SU-DHL-6 (cell line): ENCODE results near the gene PDF.
A peak's percentile ranks its signal among the peaks of the same experiment; 100 is the strongest.

ENCODE experiments used
- H2AFZ ChIP-seq: fragments of 200-600 bp; sonication (generic); 2 replicates; pipeline ENCODE4 v1.6.1; 2014; ENCODE audit warnings: low read depth, mild to moderate bottlenecking, moderate library complexity, mixed read lengths, antibody characterized with exemption, low read length; ENCODE audit not compliant: severe bottlenecking
- H3F3A ChIP-seq: fragments of 200-600 bp; shearing (Covaris generic); 2 replicates; pipeline ENCODE4 v1.6.0; 2016; ENCODE audit warnings: antibody characterized with exemption, mild to moderate bottlenecking; ENCODE audit not compliant: insufficient read depth
- H3K27ac ChIP-seq: fragments of 200-600 bp; sonication (generic); 2 replicates; pipeline ENCODE4 v1.5.1; 2016; ENCODE audit warnings: low read depth, mild to moderate bottlenecking, low read length, moderate library complexity, mixed read lengths
- H3K27me3 ChIP-seq: fragments of 200-600 bp; sonication (generic), shearing (Covaris generic); 2 replicates; pipeline ENCODE4 v1.6.0; 2014; ENCODE audit warnings: mild to moderate bottlenecking, low read length
- H3K36me3 ChIP-seq: fragments of 200-600 bp; sonication (generic); 2 replicates; pipeline ENCODE4 v1.6.1; 2014; ENCODE audit warnings: mild to moderate bottlenecking, low read length, mixed read lengths
- H3K4me2 ChIP-seq: fragments of 300-600, 200-600 bp; shearing (Covaris generic), sonication (generic); 2 replicates; pipeline ENCODE4 v1.6.0; 2014; ENCODE audit warnings: low read length, low read depth, mild to moderate bottlenecking; ENCODE audit not compliant: poor library complexity, severe bottlenecking
- H3K4me3 ChIP-seq: fragments of 200-600 bp; sonication (generic); 2 replicates; pipeline ENCODE4 v1.5.1; 2014; ENCODE audit warnings: antibody characterized with exemption, low read length, mild to moderate bottlenecking, mixed read lengths; ENCODE audit not compliant: insufficient read depth, poor library complexity, severe bottlenecking
- H3K79me2 ChIP-seq: fragments of 200-600 bp; sonication (generic); 2 replicates; pipeline ENCODE4 v1.6.1; 2014; ENCODE audit warnings: mild to moderate bottlenecking, low read length, moderate library complexity; ENCODE audit not compliant: insufficient read depth
- H3K9ac ChIP-seq: fragments of 200-600 bp; sonication (generic); 2 replicates; pipeline ENCODE4 v1.7.0; 2014; ENCODE audit warnings: mild to moderate bottlenecking, low read length
- H3K9me2 ChIP-seq: fragments of 200-600 bp; sonication (generic); replicated peaks from 2 replicates; pipeline ENCODE4 v1.6.1; 2014; ENCODE audit warnings: low read length; ENCODE audit not compliant: insufficient read depth
- H3K9me3 ChIP-seq: fragments of 200-600 bp; sonication (generic); 2 replicates; pipeline ENCODE4 v1.6.1; 2014; ENCODE audit warnings: low read length, mixed read lengths; ENCODE audit not compliant: insufficient read depth
- H4K20me1 ChIP-seq: fragments of 200-600 bp; sonication (generic); 2 replicates; pipeline ENCODE4 v1.6.1; 2014; ENCODE audit warnings: low read depth, mild to moderate bottlenecking, antibody characterized with exemption, low read length, moderate library complexity, mixed read lengths
- EZH2phosphoT487 ChIP-seq: fragments of 200-600 bp; sonication (generic), shearing (Covaris generic); conservative IDR thresholded peaks from 2 replicates; pipeline ENCODE4 v1.6.1; 2018; ENCODE audit warnings: mild to moderate bottlenecking, antibody characterized with exemption, low read length, moderate library complexity, mixed read lengths
- TF ChIP-seq, protein P1 (sequence below): fragments of 200-600 bp; sonication (generic); IDR thresholded peaks from one replicate; pipeline ENCODE4 v1.5.1; 2017; ENCODE audit warnings: antibody characterized with exemption, mild to moderate bottlenecking, low read length, moderate library complexity; ENCODE audit not compliant: insufficient read depth, poor library complexity, severe bottlenecking

Gene PDF

DNA sequence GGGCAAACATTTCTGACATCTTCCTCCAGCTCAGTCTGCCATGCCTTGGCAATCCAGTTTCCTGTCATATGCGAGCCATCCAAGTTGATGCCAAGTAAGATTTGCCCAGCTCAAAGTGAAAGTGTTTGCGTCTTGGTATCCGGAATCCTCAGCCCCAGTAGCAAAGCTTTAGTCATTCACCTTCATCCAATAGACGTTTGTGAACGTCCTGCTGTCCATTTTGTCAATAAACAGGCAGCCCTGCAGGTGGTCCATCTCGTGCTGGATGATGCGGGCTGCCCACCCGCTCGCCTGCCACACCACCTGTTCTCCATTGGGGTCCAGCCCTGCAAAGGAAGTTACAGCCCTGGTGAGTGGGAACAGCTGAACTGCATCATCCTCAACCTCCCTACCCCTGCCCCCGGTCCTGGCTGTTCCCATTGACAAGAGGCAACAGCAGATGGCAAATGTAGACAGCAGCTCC, 1.5 kb downstream of the PDF start:
- H3K9me3 ChIP-seq = no peaks in the 10 kb centered on the region
- peaks cover 14% of the 10 kb centered on the region for H3F3A ChIP-seq
- no peaks in the 10 kb centered on the region for H3K27me3 ChIP-seq
- H3K4me3 ChIP-seq = peak overlapping the region; percentile 66
- no peak for TF ChIP-seq EZH2phosphoT487
- TF ChIP-seq, protein P1, sequence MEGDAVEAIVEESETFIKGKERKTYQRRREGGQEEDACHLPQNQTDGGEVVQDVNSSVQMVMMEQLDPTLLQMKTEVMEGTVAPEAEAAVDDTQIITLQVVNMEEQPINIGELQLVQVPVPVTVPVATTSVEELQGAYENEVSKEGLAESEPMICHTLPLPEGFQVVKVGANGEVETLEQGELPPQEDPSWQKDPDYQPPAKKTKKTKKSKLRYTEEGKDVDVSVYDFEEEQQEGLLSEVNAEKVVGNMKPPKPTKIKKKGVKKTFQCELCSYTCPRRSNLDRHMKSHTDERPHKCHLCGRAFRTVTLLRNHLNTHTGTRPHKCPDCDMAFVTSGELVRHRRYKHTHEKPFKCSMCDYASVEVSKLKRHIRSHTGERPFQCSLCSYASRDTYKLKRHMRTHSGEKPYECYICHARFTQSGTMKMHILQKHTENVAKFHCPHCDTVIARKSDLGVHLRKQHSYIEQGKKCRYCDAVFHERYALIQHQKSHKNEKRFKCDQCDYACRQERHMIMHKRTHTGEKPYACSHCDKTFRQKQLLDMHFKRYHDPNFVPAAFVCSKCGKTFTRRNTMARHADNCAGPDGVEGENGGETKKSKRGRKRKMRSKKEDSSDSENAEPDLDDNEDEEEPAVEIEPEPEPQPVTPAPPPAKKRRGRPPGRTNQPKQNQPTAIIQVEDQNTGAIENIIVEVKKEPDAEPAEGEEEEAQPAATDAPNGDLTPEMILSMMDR = no peak
- peak overlapping the region; percentile 87 for H3K9ac ChIP-seq
- H3K79me2 ChIP-seq = peaks cover 64% of the 10 kb centered on the region
- H3K27ac ChIP-seq = peak overlapping the region; percentile 67
- peaks cover 3% of the 10 kb centered on the region; the same call in 1 of the 2 replicates for H4K20me1 ChIP-seq
- peaks cover 3% of the 10 kb centered on the region for H3K36me3 ChIP-seq
- H3K4me2 ChIP-seq = peak overlapping the region; percentile 88
- no peaks in the 10 kb centered on the region for H3K9me2 ChIP-seq
- H2AFZ ChIP-seq = no peak overlapping the region

DNA sequence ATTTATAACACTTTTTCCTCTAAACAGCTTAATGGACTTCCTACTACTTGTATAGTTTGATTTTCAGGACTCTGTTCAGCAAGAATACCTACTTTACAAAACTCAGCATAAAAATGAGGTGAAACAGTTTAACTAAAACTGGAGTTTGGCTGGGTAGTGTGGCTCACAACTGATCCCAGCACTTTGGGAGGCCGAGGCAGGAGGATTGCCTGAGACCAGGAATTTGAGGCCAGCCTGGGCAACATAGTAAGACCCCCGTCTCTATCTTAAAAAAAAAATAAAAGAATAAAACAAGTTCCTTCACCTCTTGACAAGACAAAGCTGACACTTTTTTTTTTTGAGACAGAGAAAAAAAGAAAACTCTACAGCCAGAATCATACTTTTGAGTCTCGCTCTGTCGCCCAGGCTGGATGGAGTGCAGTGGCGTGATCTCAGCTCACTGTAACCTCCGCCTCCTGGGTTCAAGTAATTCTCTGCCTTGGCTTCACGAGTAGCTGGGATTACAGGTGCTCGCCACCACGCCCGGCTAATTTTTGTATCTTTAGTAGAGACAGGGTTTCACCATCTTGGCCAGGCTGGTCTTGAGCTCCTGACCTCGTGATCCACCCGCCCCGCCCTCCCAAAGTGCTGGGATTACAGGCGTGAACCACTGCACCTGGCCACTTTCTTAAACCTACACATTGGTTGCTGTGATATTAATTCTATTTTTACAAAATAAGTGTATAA, 2.6 kb downstream of the PDF start:
- TF ChIP-seq, protein P1 = no peak
- TF ChIP-seq EZH2phosphoT487 = no peak
- Histone ChIP-seq H3K4me3 (peak overlapping the region; percentile 66), H3K9ac (peak overlapping the region; percentile 87), H3K9me2 (no peaks in the 10 kb centered on the region), H3F3A (peaks cover 14% of the 10 kb centered on the region), H3K4me2 (peak overlapping the region; percentile 88), H3K9me3 (no peaks in the 10 kb centered on the region), H3K27ac (peak overlapping the region; percentile 68), H3K27me3 (no peaks in the 10 kb centered on the region), H3K79me2 (peaks cover 68% of the 10 kb centered on the region), H2AFZ (no peak overlapping the region), H4K20me1 (peaks cover 7% of the 10 kb centered on the region; the same call in 1 of the 2 replicates), H3K36me3 (peaks cover 3% of the 10 kb centered on the region; the same call in 1 of the 2 replicates)

DNA sequence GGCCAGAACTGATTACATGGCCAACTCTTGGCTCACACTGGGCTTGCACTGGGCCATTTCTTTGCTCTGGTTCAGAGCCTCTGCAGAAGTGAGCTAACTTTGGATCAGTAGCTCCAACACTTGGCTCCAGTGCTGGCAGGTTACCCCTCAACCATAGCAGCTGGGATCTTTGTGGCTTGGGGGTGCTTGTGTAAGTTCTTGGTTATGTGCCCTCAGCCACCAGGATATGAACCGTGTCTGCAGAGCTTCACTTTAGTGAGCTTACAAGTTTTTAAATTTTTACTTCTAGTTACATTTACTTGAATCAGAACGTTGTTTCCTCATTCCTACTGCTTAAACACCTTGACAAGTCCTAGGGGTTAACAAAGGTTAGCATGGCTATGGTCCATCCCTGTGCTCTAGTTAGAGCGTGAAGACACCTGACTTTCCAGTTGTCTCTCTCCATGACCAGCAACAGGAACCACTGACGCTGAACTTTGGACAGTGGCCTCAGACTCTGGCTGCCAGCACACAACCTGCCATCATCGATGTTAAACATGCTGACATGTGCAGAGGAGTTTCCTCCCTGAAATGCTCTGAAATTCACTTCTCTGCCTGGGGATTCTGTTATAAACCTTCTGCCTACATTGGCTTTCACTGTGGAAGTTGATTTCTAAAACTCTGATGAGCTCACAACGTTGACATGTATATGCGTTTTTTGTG, 4.1 kb downstream of the PDF start:
- H2AFZ ChIP-seq = no peak overlapping the region
- H3K4me3 ChIP-seq = peak overlapping the region; percentile 49
- peak overlapping the region; percentile 87 for H3K9ac ChIP-seq
- H3K79me2 ChIP-seq = peaks cover 68% of the 10 kb centered on the region
- H3K9me3 ChIP-seq = no peaks in the 10 kb centered on the region
- peak overlapping the region; percentile 68 for H3K27ac ChIP-seq
- H3K27me3 ChIP-seq = no peaks in the 10 kb centered on the region
- H3K4me2 ChIP-seq = peak overlapping the region; percentile 88
- H3F3A ChIP-seq = peaks cover 9% of the 10 kb centered on the region
- H3K36me3 ChIP-seq = peaks cover 3% of the 10 kb centered on the region; the same call in 1 of the 2 replicates
- TF ChIP-seq, protein P1 = no peak
- no peak for TF ChIP-seq EZH2phosphoT487
- no peaks in the 10 kb centered on the region for H3K9me2 ChIP-seq
- peaks cover 7% of the 10 kb centered on the region; the same call in 1 of the 2 replicates for H4K20me1 ChIP-seq
